Sigmoid colon (tissue), 4 donors: Measurements from ENCODE around the gene PITX1.

ENCODE experiments used
- EP300 ChIP-seq, 4 donors: sonication (generic); formaldehyde crosslinking; IDR thresholded peaks; one replicate each; pipeline ENCODE4 v1.6.1; 2017; ENCODE audit warnings: antibody characterized with exemption in 4 of 4
- POLR2A ChIP-seq, 2 donors: fragments of 450-650 bp; IDR thresholded peaks; one replicate each; pipeline ENCODE4 v1.6.1; 2016; ENCODE audit warnings: antibody characterized with exemption in 2 of 2, mild to moderate bottlenecking in 2 of 2, moderate library complexity in 2 of 2
- POLR2AphosphoS5 ChIP-seq, 4 donors: sonication (generic); formaldehyde crosslinking; IDR thresholded peaks; one replicate each; pipeline ENCODE4 v1.6.1; 2017; ENCODE audit warnings: antibody characterized with exemption in 4 of 4
- TF ChIP-seq, protein P1 (sequence below), 4 experiments: fragments of 450-650 bp in 3 of 4; fragments of 200-600 bp in 1 of 4; IDR thresholded peaks; one replicate each; pipeline ENCODE4 v1.5.1; 2016 to 2019; ENCODE audit warnings: antibody characterized with exemption in 4 of 4, mild to moderate bottlenecking in 3 of 4, moderate library complexity in 2 of 4

DNA sequence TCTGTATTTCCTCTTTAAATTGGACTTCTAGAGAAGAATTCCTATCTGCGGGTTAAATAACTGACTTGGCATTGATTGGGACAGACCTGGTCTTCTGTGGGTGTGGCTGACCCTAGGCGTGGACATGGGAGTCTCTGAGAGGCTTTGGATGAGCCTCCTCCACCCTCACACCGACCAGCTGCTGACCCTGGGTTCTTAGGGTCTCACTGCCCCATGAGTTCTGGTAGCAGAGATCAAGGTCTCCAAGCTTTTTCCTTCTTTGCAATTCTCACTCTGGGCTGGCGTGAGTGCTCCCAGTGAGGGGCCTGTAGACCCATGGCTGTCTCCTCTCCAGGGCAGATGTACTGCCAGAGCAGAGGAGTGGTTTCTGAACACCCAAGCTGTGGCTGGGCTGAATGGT lies 41.6 kb upstream of the PITX1 start:
- TF ChIP-seq POLR2A (IDR thresholded peaks at IDR 0.05) (no peak), EP300 (IDR thresholded peaks at IDR 0.05) (no peak), POLR2AphosphoS5 (IDR thresholded peaks at IDR 0.05) (no peak)
- TF ChIP-seq, protein P1, sequence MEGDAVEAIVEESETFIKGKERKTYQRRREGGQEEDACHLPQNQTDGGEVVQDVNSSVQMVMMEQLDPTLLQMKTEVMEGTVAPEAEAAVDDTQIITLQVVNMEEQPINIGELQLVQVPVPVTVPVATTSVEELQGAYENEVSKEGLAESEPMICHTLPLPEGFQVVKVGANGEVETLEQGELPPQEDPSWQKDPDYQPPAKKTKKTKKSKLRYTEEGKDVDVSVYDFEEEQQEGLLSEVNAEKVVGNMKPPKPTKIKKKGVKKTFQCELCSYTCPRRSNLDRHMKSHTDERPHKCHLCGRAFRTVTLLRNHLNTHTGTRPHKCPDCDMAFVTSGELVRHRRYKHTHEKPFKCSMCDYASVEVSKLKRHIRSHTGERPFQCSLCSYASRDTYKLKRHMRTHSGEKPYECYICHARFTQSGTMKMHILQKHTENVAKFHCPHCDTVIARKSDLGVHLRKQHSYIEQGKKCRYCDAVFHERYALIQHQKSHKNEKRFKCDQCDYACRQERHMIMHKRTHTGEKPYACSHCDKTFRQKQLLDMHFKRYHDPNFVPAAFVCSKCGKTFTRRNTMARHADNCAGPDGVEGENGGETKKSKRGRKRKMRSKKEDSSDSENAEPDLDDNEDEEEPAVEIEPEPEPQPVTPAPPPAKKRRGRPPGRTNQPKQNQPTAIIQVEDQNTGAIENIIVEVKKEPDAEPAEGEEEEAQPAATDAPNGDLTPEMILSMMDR (IDR thresholded peaks at IDR 0.05), result no peak
